Thoracic aorta (tissue), 2 donors: ENCODE results near the gene UNC5A. TPM values are rescaled to one million over a fixed set of nuclear protein-coding genes. Genes with fewer than 3 reads are reported as not detected.

Source experiments
- ATAC-seq: fragments of 150-250 bp; one replicate; pipeline ENCODE4 v1.8.0; 2017; ENCODE audit warnings: low read depth; ENCODE audit not compliant: insufficient number of reproducible peaks, low FRiP score
- DNase-seq: peaks from one replicate; pipeline ENCODE4 v3.0.0-alpha.2; 2020; ENCODE audit warnings: low spot score
- H3K27ac ChIP-seq, 2 donors: fragments of 200-600 bp; sonication (generic); 1 replicate in 1 of 2; 2 replicates in 1 of 2; pipeline ENCODE4 v1.5.1; 2016; ENCODE audit warnings: mild to moderate bottlenecking in 2 of 2, moderate library complexity in 2 of 2
- H3K27me3 ChIP-seq: fragments of 200-600 bp; sonication (generic); replicated peaks from 2 replicates; pipeline ENCODE4 v1.6.0; 2016; ENCODE audit warnings: mild to moderate bottlenecking; ENCODE audit not compliant: insufficient read depth
- H3K36me3 ChIP-seq: fragments of 200-600 bp; sonication (generic); one replicate; pipeline ENCODE4 v1.5.1; 2016
- H3K4me1 ChIP-seq, 2 donors: fragments of 200-600 bp; sonication (generic); 1 replicate in 1 of 2; 2 replicates in 1 of 2; pipeline versions ENCODE4 v1.5.1 to v1.6.0; 2016; ENCODE audit warnings: low read depth in 2 of 2, mild to moderate bottlenecking in 1 of 2; ENCODE audit not compliant: control insufficient read depth in 1 of 2
- H3K4me3 ChIP-seq: fragments of 200-600 bp; sonication (generic); 2 replicates; pipeline ENCODE4 v1.5.1; 2016; ENCODE audit warnings: mild to moderate bottlenecking
- H3K9me3 ChIP-seq: fragments of 200-600 bp; sonication (generic); 2 replicates; pipeline ENCODE4 v1.5.1; 2016
- total RNA-seq, 2 donors: library from RNA; depleted of rRNA; stranded (reverse); fragments of >200 nt; gene quantifications; one replicate each; pipeline versions ENCODE4 v1.1.0 to v1.2.3, GENCODE V29; 2016
- TF ChIP-seq, protein P1 (sequence below): fragments of 200-600 bp; sonication (generic); IDR thresholded peaks from one replicate; pipeline ENCODE4 v1.5.1; 2019; ENCODE audit warnings: antibody characterized with exemption

Gene UNC5A
- total RNA-seq, 2 donors from 2014 or later: not detected

DNA sequence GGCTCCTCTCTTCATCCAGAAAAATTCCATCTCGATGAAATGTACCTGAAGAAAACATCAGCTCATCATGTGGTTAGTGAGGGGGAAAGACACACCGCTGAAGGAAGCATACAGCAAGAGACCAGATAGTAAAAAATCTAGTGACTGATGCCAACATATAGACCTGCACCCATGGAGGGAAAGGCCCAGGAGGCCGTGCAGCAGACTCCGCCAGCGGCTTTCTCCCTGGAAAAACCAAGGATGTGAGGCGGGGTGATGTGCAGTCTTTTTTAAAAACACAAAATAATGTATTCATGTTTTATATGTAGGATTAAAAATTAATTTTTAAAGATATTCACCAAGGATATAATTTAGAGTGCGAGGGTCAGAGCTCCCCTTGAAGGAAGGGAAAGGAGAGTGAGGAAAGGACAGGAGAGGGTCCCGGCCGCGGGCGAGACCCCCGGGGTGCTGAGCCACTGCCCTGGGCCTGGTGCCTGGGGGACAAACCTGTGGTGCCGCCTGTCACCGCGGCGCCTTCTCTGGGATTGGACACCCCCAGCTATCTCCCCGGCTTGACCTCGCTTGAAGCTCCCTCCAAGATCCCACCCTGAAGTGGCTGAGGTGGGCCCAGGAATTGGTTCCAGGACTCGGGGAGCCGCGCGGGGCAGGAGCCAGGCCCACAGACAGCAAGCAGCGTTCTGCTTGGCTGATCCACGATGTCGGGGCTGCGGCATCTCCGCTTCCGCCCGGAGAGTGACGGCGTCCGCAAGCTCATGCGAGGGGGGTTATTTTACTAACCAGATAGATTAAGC is 12.1 kb upstream of the UNC5A start:
- no peak for DNase-seq
- no peaks in the 10 kb centered on the region for H3K36me3 ChIP-seq
- no peaks in the 10 kb centered on the region for H3K4me1 ChIP-seq
- ATAC-seq: no peak
- TF ChIP-seq, protein P1, sequence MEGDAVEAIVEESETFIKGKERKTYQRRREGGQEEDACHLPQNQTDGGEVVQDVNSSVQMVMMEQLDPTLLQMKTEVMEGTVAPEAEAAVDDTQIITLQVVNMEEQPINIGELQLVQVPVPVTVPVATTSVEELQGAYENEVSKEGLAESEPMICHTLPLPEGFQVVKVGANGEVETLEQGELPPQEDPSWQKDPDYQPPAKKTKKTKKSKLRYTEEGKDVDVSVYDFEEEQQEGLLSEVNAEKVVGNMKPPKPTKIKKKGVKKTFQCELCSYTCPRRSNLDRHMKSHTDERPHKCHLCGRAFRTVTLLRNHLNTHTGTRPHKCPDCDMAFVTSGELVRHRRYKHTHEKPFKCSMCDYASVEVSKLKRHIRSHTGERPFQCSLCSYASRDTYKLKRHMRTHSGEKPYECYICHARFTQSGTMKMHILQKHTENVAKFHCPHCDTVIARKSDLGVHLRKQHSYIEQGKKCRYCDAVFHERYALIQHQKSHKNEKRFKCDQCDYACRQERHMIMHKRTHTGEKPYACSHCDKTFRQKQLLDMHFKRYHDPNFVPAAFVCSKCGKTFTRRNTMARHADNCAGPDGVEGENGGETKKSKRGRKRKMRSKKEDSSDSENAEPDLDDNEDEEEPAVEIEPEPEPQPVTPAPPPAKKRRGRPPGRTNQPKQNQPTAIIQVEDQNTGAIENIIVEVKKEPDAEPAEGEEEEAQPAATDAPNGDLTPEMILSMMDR: no peak
- no peak overlapping the region for H3K27ac ChIP-seq
- no peaks in the 10 kb centered on the region for H3K9me3 ChIP-seq
- H3K4me3 ChIP-seq: no peak overlapping the region
- no peaks in the 10 kb centered on the region for H3K27me3 ChIP-seq

DNA sequence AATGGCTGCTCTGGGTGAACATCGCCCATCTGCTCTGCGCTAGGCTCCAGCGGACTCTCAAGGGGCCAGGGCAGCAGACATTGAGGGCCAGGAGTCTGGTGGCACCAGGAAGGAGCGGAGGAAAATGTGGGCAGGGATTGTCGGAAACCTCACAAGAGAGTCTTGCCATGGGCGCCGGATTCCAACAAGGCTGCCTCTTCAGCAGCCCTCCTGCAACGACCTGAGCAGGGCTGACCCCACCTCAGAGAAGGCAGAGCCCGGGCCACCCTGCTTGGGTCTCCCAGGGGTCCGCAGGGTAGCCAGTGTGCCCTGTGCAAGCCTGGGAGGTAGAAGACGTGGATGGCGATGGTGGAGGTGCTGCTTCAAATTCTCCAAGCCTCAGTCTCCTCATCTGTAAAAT is 11.4 kb upstream of the UNC5A start:
- Histone ChIP-seq H3K27me3 (no peaks in the 10 kb centered on the region), H3K9me3 (no peaks in the 10 kb centered on the region), H3K36me3 (no peaks in the 10 kb centered on the region), H3K4me1 (no peaks in the 10 kb centered on the region), H3K4me3 (no peak overlapping the region), H3K27ac (no peak overlapping the region)
- TF ChIP-seq, protein P1: no peak
- ATAC-seq (no peak), DNase-seq (no peak)

DNA sequence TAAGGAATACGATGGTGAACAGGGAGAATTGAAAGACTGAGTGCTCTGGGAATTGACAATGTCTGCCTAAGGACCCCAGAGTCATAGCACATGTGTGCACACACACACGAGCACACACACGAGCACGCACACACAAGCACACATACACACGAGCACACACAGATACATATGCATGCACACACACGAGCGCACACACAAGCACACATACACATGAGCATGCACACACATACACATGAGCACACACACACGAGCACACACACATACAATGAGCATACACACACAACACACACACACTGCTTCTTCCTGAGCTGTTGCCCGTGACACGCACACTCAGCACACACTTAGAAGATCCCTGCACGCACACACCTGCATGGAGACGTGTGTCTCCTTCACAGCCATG is 10.9 kb upstream of the UNC5A start:
- ATAC-seq: no peak
- no peaks in the 10 kb centered on the region for H3K27me3 ChIP-seq
- TF ChIP-seq, protein P1: no peak

DNA sequence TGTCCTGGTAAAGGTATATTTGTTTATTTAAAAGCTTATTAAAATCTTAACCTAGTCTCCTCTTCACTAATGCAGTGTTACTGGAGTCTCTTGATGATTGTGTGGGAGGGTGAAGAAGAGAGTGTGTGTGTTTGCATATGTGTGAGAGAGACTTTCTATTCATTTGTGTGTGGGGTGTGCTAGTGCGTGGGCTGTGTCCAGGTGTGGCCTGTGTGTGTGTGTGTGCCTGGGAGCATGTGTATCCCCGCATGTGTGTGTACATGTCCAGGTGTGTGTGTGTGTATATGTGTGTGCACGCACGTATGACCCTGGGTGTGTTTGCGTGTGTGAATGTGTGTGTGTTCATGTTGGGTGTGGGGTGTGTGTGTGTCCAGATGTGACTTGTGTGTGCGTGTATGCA is 10.3 kb upstream of the UNC5A start:
- ATAC-seq (no peak), DNase-seq (no peak)
- no peaks in the 10 kb centered on the region for H3K36me3 ChIP-seq
- H3K4me1 ChIP-seq: no peaks in the 10 kb centered on the region
- TF ChIP-seq, protein P1: no peak
- H3K9me3 ChIP-seq: no peaks in the 10 kb centered on the region
- H3K4me3 ChIP-seq: no peak overlapping the region
- no peaks in the 10 kb centered on the region for H3K27me3 ChIP-seq
- no peak overlapping the region for H3K27ac ChIP-seq

More for the DNA sequence above, 10.9 kb upstream of the UNC5A start:
- DNase-seq: no peak
- no peak overlapping the region for H3K4me3 ChIP-seq
- no peak overlapping the region for H3K27ac ChIP-seq
- no peaks in the 10 kb centered on the region for H3K36me3 ChIP-seq
- no peaks in the 10 kb centered on the region for H3K9me3 ChIP-seq
- H3K4me1 ChIP-seq: no peaks in the 10 kb centered on the region

DNA sequence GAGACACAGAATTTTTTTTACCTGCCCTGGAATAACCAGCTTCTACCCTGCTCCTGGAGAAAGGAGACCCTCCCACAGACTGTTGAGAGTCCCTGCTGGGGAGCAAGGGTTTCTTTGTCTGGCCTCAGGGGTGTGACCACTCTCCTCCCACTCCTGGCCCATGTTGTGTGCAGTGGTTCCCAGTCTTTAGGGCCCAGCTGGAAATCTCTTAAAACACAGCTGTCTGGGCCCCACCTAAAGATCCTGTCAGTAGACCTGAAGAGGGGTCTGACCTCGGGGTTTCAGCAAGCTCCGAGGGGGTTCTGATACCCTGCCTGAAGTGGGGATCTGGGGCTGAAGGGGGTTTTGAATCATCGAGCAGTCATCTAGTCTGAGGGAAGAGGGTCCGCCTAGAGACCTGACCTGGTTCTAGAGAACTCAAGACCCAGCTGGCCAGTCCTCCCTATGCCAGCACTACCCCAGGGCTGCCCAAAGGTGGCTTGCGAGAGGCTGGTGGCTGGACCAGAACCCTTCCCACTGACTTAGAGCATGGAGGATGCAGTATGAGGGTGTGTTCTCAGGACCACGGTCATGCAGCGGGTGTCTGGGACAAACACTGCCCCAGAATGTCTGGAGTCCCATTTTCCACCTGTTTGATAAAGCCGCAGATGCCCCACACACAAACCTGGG is 8.1 kb upstream of the UNC5A start:
- no peaks in the 10 kb centered on the region for H3K27me3 ChIP-seq

More for the DNA sequence above, 8.1 kb upstream of the UNC5A start:
- DNase-seq (no peak), ATAC-seq (no peak)
- Histone ChIP-seq H3K27ac (no peak overlapping the region), H3K4me1 (no peaks in the 10 kb centered on the region), H3K9me3 (no peaks in the 10 kb centered on the region), H3K4me3 (no peak overlapping the region), H3K36me3 (no peaks in the 10 kb centered on the region)
- TF ChIP-seq, protein P1: no peak
